ENCODE data around the gene ATRN. TPM values are rescaled to one million over a fixed set of nuclear protein-coding genes. Genes with fewer than 3 reads are reported as not detected.

Gene ATRN
- total and polyA plus RNA-seq, 2 experiments from 2014 or later: 14.7 to 71.1 TPM

- WGBS (ENCODE audit: low lambda C conversion rate, missing lambda C conversion rate): 76% methylated on average over 28 of the region's 75 CpGs
- no peak for DNase-seq (ENCODE audit: low spot score)
Observed at GRCh38 chr20:3660262-3661059, 189.6 kb downstream of the ATRN start.

GRCh38 chr20:3661060-3661813 is 190.4 kb downstream of the ATRN start:
- Histone ChIP-seq H3K4me3 (no peak overlapping the region), H3K4me2 (no peak overlapping the region), H3K79me2 (no peaks in the 10 kb centered on the region), H3K36me3 (replicated peaks; ENCODE audit: insufficient read depth, low read depth) (no peaks in the 10 kb centered on the region), H3K9me2 (replicated peaks; ENCODE audit: insufficient read depth) (no peaks in the 10 kb centered on the region), H3K27ac (no peak overlapping the region), H3K9me3 (ENCODE audit: low read depth) (no peaks in the 10 kb centered on the region), H3K27me3 (peaks cover 16% of the 10 kb centered on the region), H3K4me1 (ENCODE audit: insufficient read depth) (peaks cover 3% of the 10 kb centered on the region), H4K20me1 (ENCODE audit: insufficient read depth, poor library complexity, severe bottlenecking) (no peaks in the 10 kb centered on the region), H2AFZ (no peak overlapping the region)
- 75% methylated on average over 41 of the region's 60 CpGs for WGBS (ENCODE audit: low lambda C conversion rate, missing lambda C conversion rate)
- TF ChIP-seq EZH2phosphoT487 (IDR thresholded peaks at IDR 0.05; ENCODE audit: low read depth, severe bottlenecking, unreplicated experiment): no peak
- no peak for TF ChIP-seq EZH2 (IDR thresholded peaks at IDR 0.05; ENCODE audit: borderline replicate concordance)
- TF ChIP-seq, protein P1, sequence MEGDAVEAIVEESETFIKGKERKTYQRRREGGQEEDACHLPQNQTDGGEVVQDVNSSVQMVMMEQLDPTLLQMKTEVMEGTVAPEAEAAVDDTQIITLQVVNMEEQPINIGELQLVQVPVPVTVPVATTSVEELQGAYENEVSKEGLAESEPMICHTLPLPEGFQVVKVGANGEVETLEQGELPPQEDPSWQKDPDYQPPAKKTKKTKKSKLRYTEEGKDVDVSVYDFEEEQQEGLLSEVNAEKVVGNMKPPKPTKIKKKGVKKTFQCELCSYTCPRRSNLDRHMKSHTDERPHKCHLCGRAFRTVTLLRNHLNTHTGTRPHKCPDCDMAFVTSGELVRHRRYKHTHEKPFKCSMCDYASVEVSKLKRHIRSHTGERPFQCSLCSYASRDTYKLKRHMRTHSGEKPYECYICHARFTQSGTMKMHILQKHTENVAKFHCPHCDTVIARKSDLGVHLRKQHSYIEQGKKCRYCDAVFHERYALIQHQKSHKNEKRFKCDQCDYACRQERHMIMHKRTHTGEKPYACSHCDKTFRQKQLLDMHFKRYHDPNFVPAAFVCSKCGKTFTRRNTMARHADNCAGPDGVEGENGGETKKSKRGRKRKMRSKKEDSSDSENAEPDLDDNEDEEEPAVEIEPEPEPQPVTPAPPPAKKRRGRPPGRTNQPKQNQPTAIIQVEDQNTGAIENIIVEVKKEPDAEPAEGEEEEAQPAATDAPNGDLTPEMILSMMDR (IDR thresholded peaks at IDR 0.05; ENCODE audit: poor library complexity): no peak
- no peak for DNase-seq (ENCODE audit: low spot score)

More at GRCh38 chr20:3660262-3661059, 189.6 kb downstream of the ATRN start:
- Histone ChIP-seq H3K4me2 (no peak overlapping the region), H3K4me3 (no peak overlapping the region), H3K27me3 (peaks cover 16% of the 10 kb centered on the region), H3K4me1 (ENCODE audit: insufficient read depth) (no peaks in the 10 kb centered on the region), H3K79me2 (no peaks in the 10 kb centered on the region), H4K20me1 (ENCODE audit: insufficient read depth, poor library complexity, severe bottlenecking) (no peaks in the 10 kb centered on the region), H3K9me2 (replicated peaks; ENCODE audit: insufficient read depth) (no peaks in the 10 kb centered on the region), H3K27ac (no peak overlapping the region), H2AFZ (no peak overlapping the region), H3K36me3 (replicated peaks; ENCODE audit: insufficient read depth, low read depth) (no peaks in the 10 kb centered on the region), H3K9me3 (ENCODE audit: low read depth) (no peaks in the 10 kb centered on the region)
- TF ChIP-seq EZH2 (IDR thresholded peaks at IDR 0.05; ENCODE audit: borderline replicate concordance) (peak; percentile 35), EZH2phosphoT487 (IDR thresholded peaks at IDR 0.05; ENCODE audit: low read depth, severe bottlenecking, unreplicated experiment) (no peak)
- TF ChIP-seq, protein P1 (IDR thresholded peaks at IDR 0.05; ENCODE audit: poor library complexity): no peak

- H3K4me1 ChIP-seq (ENCODE audit: insufficient read depth): peaks cover 6% of the 10 kb centered on the region
- H3K9me2 ChIP-seq (replicated peaks; ENCODE audit: insufficient read depth): no peaks in the 10 kb centered on the region
- TF ChIP-seq EZH2phosphoT487 (IDR thresholded peaks at IDR 0.05; ENCODE audit: low read depth, severe bottlenecking, unreplicated experiment) (no peak), EZH2 (IDR thresholded peaks at IDR 0.05; ENCODE audit: borderline replicate concordance) (no peak)
- TF ChIP-seq, protein P1 (IDR thresholded peaks at IDR 0.05; ENCODE audit: poor library complexity): no peak
- 84% methylated on average over 12 of the region's 12 CpGs for WGBS (ENCODE audit: low lambda C conversion rate, missing lambda C conversion rate)
- no peak overlapping the region for H2AFZ ChIP-seq
- H3K27ac ChIP-seq: no peak overlapping the region
- no peak overlapping the region for H3K4me3 ChIP-seq
- H3K27me3 ChIP-seq: peaks cover 16% of the 10 kb centered on the region
- DNase-seq (ENCODE audit: low spot score): no peak
- no peak overlapping the region for H3K4me2 ChIP-seq
- no peaks in the 10 kb centered on the region for H3K79me2 ChIP-seq
- H3K9me3 ChIP-seq (ENCODE audit: low read depth): no peaks in the 10 kb centered on the region
- no peaks in the 10 kb centered on the region for H3K36me3 ChIP-seq (replicated peaks; ENCODE audit: insufficient read depth, low read depth)
- H4K20me1 ChIP-seq (ENCODE audit: insufficient read depth, poor library complexity, severe bottlenecking): no peaks in the 10 kb centered on the region
Observed at GRCh38 chr20:3661814-3662665, 191.2 kb downstream of the ATRN start.

All from hepatocyte (in vitro differentiated cells).